ENCODE data around the gene SBF2. TPM values are rescaled to one million over a fixed set of nuclear protein-coding genes. Genes with fewer than 3 reads are reported as not detected.

SBF2 gene
- polyA plus RNA-seq, 1 experiment, result 44.4 TPM

DNA sequence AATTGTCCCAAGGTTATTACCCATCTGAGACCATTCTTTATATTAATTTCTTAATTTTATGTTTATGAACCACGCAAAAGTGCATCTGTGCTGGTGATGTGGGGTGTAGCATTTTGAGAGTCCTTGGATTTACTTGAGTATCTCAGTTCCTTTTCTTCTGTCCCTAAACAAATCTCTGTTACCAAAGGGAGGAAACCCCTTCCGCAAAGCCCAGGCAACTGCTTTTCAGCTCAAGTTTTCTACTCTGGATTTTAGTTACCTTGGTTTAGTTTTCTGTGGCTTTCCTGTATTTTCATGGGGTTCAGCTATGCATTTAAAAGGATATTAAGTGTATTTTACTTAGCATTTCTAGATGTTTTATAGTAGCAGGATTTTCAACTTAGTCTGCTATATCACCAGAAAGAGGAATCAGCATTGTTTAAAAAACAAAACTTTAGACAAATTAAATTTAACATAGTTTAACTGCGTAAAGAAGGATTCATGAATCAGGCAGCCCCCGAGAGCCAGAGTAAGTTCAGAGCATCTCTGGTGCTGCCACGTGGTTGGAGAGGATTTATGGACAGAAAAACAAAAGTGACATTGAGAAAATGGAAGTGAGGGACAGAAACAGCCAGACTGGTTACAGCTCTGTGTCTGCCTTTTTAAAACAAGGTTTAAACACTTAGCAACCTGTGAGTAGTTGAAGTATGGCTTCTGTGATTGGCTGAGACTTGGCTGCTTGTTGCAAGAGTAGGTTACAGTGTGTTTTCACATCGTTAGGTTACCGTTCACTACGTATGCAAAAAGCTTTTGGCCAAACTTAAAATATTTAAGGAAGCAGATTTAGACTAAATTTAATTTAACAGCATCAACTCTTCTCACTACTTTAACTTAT lies 20.4 kb upstream of the SBF2 start:
- Histone ChIP-seq H3K27ac (ENCODE audit: low read depth, low read length) (no peak overlapping the region), H3K4me3 (ENCODE audit: low read depth, low read length) (no peak overlapping the region), H3K9me3 (ENCODE audit: control insufficient read depth, insufficient read depth, low read length) (no peaks in the 10 kb centered on the region), H3K27me3 (ENCODE audit: control insufficient read depth, insufficient read depth, low read length) (no peaks in the 10 kb centered on the region)
- TF ChIP-seq, protein P1, sequence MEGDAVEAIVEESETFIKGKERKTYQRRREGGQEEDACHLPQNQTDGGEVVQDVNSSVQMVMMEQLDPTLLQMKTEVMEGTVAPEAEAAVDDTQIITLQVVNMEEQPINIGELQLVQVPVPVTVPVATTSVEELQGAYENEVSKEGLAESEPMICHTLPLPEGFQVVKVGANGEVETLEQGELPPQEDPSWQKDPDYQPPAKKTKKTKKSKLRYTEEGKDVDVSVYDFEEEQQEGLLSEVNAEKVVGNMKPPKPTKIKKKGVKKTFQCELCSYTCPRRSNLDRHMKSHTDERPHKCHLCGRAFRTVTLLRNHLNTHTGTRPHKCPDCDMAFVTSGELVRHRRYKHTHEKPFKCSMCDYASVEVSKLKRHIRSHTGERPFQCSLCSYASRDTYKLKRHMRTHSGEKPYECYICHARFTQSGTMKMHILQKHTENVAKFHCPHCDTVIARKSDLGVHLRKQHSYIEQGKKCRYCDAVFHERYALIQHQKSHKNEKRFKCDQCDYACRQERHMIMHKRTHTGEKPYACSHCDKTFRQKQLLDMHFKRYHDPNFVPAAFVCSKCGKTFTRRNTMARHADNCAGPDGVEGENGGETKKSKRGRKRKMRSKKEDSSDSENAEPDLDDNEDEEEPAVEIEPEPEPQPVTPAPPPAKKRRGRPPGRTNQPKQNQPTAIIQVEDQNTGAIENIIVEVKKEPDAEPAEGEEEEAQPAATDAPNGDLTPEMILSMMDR (IDR thresholded peaks at IDR 0.05; ENCODE audit: low read depth, low read length), result no peak
- ChIA-PET POLR2A (interaction anchor here (1.4 kb wide), 1 partner anchor 10 kb away, joined by 6 read pairs; the partner anchor contains the start of gene ADM), CTCF (interaction anchor here (0.6 to 1.6 kb wide), 2 partner anchors 9 to 107 kb away, joined by 3 to 4 read pairs; partner anchors contain the start of gene ADM)
- no peak for DNase-seq (ENCODE audit: low read depth, low spot score)

DNA sequence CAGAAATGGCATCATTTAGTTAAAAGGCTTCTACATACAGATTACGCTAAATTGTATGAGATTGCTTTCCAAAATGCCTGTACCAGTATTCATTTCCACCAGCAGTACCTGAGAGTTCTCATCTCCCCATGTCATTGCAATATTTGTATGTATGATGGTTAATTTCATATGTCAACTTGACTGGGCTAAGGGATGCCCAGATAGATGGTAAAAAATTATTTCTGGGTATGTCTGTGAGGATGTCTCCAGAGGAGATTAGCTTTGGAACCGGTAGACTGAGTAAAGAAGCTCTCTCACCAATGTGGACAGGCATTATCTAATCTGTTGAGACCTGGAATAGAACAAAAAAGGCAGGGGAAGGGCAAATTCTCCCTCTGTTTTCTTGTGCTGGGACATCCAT lies 17.8 kb upstream of the SBF2 start:
- Histone ChIP-seq H3K4me3 (ENCODE audit: low read depth, low read length) (no peak overlapping the region), H3K9me3 (ENCODE audit: control insufficient read depth, insufficient read depth, low read length) (peaks cover 4% of the 10 kb centered on the region; the same call in 1 of the 2 replicates), H3K27me3 (ENCODE audit: control insufficient read depth, insufficient read depth, low read length) (no peaks in the 10 kb centered on the region), H3K27ac (ENCODE audit: low read depth, low read length) (no peak overlapping the region)
- ChIA-PET POLR2A (no interaction called here), CTCF (interaction anchor here (3.5 to 4.8 kb wide), 2 partner anchors 55 to 94 kb away, joined by 10 to 26 read pairs; no protein-coding TSS in a partner anchor)
- TF ChIP-seq, protein P1 (IDR thresholded peaks at IDR 0.05; ENCODE audit: low read depth, low read length), result no peak
- no peak for DNase-seq (ENCODE audit: low read depth, low spot score)

DNA sequence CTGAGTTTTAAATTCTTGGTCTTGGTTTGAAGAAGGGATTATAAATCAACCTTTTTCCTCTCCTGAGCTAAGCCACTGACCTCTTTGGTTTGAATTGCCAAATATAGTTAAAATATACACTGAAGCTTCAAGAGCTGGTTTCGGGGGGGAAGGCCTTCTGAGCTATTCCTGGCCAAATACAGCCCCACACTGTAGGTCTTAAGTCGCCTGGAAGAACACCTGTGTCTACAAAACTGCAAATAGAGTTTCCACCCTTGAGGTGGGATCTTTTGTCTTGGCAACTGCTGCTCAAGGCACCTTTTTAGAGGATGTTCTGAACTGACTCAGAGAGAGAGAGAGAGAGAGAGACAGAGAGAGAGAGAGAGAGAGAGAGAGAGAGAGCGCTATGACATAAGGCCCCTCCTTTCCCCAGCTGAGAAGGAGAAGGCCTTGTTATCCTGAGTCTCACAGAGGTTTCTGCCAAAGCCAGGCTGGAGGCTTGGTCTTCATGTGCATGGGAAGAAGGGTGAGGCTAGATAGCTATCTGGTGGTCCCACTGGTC lies 16.4 kb upstream of the SBF2 start:
- Histone ChIP-seq H3K27me3 (ENCODE audit: control insufficient read depth, insufficient read depth, low read length) (no peaks in the 10 kb centered on the region), H3K27ac (ENCODE audit: low read depth, low read length) (no peak overlapping the region), H3K4me3 (ENCODE audit: low read depth, low read length) (no peak overlapping the region), H3K9me3 (ENCODE audit: control insufficient read depth, insufficient read depth, low read length) (peaks cover 11% of the 10 kb centered on the region; the same call in 1 of the 2 replicates)
- ChIA-PET POLR2A (interaction anchor here (1.1 to 4.3 kb wide), 7 partner anchors 12 to 737 kb away, joined by 4 to 38 read pairs (median 10); no protein-coding TSS in a partner anchor), CTCF (interaction anchor here (0.7 to 4.8 kb wide), 7 partner anchors 13 to 552 kb away, joined by 3 to 26 read pairs (median 3); partner anchors contain the start of gene RNF141)
- TF ChIP-seq, protein P1 (IDR thresholded peaks at IDR 0.05; ENCODE audit: low read depth, low read length), result no peak
- DNase-seq (ENCODE audit: low read depth, low spot score), result no peak

DNA sequence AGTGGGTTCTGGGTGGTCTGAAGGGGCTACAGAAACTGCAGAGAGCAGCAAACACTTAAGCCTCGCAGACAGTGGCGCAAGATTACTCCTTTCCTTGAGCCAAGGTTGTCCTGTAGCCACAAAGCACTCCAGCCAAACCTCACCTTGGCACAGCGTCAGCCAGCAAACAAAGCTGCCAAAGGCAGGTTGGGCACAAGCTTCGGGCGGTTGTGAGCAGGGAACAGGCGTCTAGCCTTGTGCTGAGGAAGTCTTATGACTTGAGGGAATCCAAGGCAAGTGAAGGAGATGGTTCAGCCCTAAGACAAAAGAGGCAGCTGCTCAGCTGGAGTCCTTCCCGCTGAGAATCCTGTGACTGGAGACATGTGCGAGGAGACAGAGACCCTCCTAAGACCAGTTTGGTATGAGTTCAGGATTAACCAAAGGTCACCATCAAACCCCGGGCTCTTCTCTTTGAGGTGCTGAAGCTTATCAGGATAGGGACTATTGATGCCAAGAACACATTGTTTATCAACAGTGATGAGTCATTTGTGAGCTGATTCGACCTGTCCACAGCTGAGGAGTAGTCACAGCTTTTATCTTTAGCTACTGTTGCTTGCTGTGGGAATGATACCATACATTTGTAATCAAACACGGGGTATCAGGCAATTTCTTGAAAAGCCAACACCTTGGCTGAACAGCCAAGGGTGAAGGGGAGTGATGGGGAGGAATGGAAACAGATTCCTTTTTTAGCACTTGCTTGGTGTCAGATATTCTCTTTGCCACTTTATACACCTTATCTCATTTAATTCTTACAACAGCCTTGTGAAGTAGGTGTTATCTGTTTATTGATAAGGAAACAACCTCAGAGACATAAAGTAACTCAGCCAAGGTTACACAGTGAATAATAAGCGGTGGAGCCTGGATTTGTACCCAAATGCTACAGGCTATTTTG lies 15.4 kb upstream of the SBF2 start:
- peak overlapping the region; percentile 77 for H3K4me3 ChIP-seq (ENCODE audit: low read depth, low read length)
- no peak for DNase-seq (ENCODE audit: low read depth, low spot score)
- H3K27me3 ChIP-seq (ENCODE audit: control insufficient read depth, insufficient read depth, low read length), result no peaks in the 10 kb centered on the region
- ChIA-PET CTCF (interaction anchor here (0.7 to 4.8 kb wide), 6 partner anchors 14 to 551 kb away, joined by 3 to 26 read pairs (median 3); no protein-coding TSS in a partner anchor), POLR2A (interaction anchor here (0.5 to 4.3 kb wide), 12 partner anchors 11 to 737 kb away, joined by 3 to 38 read pairs (median 4); no protein-coding TSS in a partner anchor)
- H3K27ac ChIP-seq (ENCODE audit: low read depth, low read length), result peak overlapping the region; percentile 71
- TF ChIP-seq, protein P1 (IDR thresholded peaks at IDR 0.05; ENCODE audit: low read depth, low read length), result no peak
- peaks cover 11% of the 10 kb centered on the region; the same call in 1 of the 2 replicates for H3K9me3 ChIP-seq (ENCODE audit: control insufficient read depth, insufficient read depth, low read length)

All from AG04450 (cell line).